Activated T-cell treated with anti-CD3 and anti-CD28 coated beads for 4 hours (primary cell): Measurements from ENCODE around the gene RMP24.
"Not testable (repeated sequence)": the region's sequence is repeated elsewhere in the genome, so short reads cannot be mapped to it uniquely, and the experiment has no call there.

Experiments
- DNase-seq: peaks from one replicate; pipeline ENCODE4 v3.0.0-alpha.2; 2020

Gene RMP24

GRCh38 chr18:35969676-35970075 is 2.8 kb upstream of the RMP24 start:
- no peak for DNase-seq

GRCh38 chr18:35971661-35972196 is 750 bp upstream of the RMP24 start:
- DNase-seq, result no peak

GRCh38 chr18:35973650-35974049 is 1.2 kb downstream of the RMP24 start:
- DNase-seq, result no peak

GRCh38 chr18:35974181-35974580 is 1.7 kb downstream of the RMP24 start:
- DNase-seq, result no peak

- no peak for DNase-seq
Observed at GRCh38 chr18:35979112-35979511, 6.6 kb downstream of the RMP24 start.

GRCh38 chr18:35982409-35983114 is 10.1 kb downstream of the RMP24 start:
- DNase-seq, result no peak

- DNase-seq, result no peak
Observed at GRCh38 chr18:35983147-35983546, 10.7 kb downstream of the RMP24 start.

GRCh38 chr18:35983818-35984217 is 11.3 kb downstream of the RMP24 start:
- no peak for DNase-seq

- DNase-seq, result no peak
Observed at GRCh38 chr18:35991696-35992095, 19.2 kb downstream of the RMP24 start.

- DNase-seq, result no peak
Observed at GRCh38 chr18:35993013-35993412, 20.5 kb downstream of the RMP24 start.

- DNase-seq, result no peak
Observed at GRCh38 chr18:35998967-35999366, 26.5 kb downstream of the RMP24 start.

- DNase-seq, result no peak
Observed at GRCh38 chr18:35999925-36000324, 27.4 kb downstream of the RMP24 start.

GRCh38 chr18:36006997-36007396 is 34.5 kb downstream of the RMP24 start:
- no peak for DNase-seq

- DNase-seq, result no peak
Observed at GRCh38 chr18:36009214-36009613, 36.7 kb downstream of the RMP24 start.

GRCh38 chr18:36012891-36013290 is 40.4 kb downstream of the RMP24 start:
- no peak for DNase-seq

GRCh38 chr18:36015629-36016028 is 43.1 kb downstream of the RMP24 start:
- no peak for DNase-seq

GRCh38 chr18:36017232-36017631 is 44.8 kb downstream of the RMP24 start:
- DNase-seq, result no peak

- no peak for DNase-seq
Observed at GRCh38 chr18:36020174-36020711, 47.8 kb downstream of the RMP24 start.

GRCh38 chr18:36023336-36023735 is 50.9 kb downstream of the RMP24 start:
- no peak for DNase-seq

- not testable (repeated sequence) for DNase-seq
Observed at GRCh38 chr18:36024241-36024640, 51.8 kb downstream of the RMP24 start.

- DNase-seq, result no peak
Observed at GRCh38 chr18:36025025-36025424, 52.5 kb downstream of the RMP24 start.

GRCh38 chr18:36028859-36029258 is 56.4 kb downstream of the RMP24 start:
- no peak for DNase-seq
